ENCODE results near the gene ZC3HAV1L. TPM values are rescaled to one million over a fixed set of nuclear protein-coding genes. Genes with fewer than 3 reads are reported as not detected.
"Not testable (repeated sequence)": the region's sequence is repeated elsewhere in the genome, so short reads cannot be mapped to it uniquely, and the experiment has no call there.

ZC3HAV1L gene
- total RNA-seq, 1 donor from 2014 or later = 14.2 TPM

DNA sequence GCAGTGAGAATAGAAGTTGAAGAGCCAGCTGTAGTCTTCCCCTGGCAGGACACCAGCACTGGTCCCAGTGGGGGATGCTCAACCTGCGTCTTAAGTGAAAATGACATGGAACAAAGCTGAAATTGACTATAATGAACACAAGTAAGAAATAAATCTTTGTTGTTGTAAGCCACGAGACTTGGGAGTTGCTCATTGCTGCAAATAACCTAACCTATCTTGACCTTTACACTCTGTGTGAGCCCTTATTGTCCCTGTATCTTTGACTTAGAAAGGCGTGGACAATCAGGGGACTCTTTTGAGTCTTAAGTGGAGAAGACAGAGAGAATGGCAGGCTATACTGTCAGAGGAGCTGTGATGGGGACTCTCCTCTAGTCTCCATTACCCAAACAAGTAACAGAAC, 16.9 kb downstream of the ZC3HAV1L start:
- DNase-seq (ENCODE audit: low read depth in 2 of 2) = no peak

DNA sequence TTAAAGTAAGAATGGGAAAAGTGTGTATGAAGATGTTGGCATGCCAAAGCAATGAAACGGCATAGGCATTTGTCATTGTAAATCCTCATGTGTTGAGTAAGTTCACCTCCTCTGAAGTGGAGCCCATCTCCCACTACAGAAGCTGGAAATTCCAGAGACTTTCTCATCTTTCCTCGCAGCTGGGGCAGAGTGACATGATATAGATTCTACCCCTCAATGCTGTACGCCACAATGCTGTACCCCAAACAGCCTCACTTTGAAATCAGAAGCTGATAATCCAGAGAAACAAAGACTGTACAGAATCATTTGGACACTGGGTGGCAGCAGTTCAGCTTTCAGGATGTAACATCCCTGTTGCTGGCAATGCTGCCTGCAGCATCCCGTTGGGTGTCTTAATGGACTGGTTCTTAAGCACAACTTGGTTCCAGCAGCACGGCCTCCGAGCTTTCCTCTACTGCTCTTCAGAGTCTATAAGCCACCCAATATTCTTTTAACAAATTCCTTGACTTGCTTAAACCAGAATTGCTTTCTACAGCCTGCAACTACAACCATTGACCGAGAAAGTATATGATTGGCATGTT, 18.8 kb downstream of the ZC3HAV1L start:
- peak; percentile 45 to 76 for DNase-seq (ENCODE audit: low read depth in 2 of 2)

DNA sequence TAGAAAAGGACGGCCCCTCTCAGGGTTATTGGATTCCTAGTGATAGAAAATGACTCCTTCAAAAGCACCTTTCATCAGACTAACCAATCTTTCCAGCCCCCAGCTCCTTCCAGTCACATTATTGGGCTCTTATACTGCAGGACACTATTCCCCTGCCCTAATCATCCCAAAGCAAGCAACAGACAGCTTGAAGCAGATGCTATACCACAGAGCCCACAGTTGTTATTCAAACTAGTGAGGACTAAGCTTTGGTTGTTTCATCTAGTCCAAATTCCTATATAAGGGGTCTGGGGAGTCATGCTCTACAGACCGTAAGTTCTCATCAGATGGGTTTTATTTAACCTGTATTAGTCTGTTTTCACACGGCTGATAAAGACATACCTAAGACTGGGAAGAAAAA, 24.5 kb downstream of the ZC3HAV1L start:
- DNase-seq (ENCODE audit: low read depth in 2 of 2) = no peak

DNA sequence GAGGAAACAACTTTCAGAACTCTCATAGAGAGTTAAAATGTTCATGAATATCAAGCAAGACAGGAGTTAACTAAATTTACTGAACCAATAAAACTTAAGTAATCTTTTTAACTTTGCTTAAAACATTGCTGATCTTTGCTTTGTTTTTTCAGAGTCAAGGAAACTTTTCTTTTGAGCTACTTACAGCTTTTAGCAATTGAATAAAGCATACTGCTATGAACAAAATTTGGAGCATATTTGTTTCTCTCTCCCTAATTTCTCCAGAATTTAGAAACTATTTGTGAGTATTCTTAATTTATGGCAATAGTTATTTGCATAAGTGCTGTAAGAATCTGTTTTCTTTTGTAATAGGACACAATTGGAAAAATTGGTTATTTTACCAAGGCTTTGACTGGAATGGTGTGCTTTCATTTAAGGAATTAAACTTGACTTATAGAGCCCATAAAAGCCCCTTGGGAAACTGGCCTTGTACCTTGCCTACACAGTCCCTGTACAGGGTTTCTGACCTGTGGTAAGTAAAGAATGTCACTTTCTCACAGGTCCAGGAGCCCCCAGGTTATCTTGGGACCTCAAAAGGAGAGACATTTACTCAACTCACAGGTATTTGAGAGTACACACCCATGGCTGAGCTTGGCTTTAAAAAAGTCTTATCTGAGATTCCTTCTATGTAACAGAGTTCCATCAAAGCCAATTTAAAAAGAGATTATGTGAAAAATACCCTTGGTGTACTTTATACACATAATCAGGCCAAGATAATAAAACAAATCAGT, 31.3 kb downstream of the ZC3HAV1L start:
- no peak for DNase-seq (ENCODE audit: low read depth in 2 of 2)

DNA sequence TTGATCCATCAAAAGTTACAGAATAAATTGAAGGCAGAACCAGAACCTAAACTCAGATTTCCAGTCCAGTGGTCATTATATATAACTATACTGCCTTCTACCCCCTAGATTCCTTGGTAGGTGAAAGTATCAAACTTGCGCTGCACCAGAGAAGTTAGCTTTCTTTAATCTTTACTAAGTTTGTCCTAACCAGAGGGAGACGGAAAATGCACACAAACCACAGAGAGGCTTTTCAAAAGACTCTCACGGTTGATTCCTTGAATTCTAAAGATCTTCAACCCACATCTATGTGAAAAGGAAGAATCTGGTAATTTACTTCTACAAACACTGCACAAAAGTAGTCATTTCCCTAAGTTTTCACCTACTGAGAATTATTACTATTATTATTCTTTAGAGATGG, 36.4 kb downstream of the ZC3HAV1L start:
- DNase-seq (ENCODE audit: low read depth in 2 of 2) = no peak

DNA sequence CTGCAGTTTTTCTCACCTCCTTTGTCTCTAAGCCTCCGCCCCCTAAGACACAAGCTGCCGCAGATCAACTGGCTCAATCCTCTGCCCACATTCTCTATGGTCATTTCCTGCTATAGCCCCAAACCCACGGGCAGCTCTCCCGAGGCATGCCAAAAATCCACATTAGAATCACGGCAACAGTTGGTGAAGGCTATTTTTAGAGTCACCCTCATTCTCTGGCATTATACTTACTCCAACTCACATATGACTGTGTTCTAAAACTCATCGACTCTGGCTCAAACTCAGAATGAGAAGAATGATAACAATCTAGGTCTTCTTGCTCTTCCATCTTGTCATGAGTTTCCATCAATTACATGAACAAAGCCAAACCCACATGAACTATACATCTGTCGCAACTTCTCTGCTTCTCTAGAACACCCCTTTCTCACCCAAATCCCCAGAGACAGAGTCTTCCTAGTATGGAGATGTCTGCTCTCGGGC, 43.8 kb downstream of the ZC3HAV1L start:
- DNase-seq (ENCODE audit: low read depth in 2 of 2) = no peak

DNA sequence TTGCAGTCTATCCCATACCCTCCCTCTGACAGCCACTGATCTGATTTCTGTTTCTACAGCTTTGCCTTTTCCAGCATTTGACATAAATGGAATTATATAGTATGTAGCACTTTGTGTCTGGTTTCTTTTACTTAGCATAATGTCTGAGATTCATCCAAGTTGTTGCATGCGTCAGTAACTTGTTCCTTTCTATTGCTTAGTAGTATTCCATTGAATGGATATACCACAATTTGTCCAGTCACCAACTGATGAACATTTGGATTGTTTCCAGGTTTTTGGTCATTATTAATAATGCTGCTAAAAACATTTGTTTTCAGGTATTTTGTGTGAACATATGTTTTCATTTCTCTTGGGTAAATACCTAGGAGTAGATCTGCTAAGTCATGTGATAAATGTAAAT, 48.2 kb downstream of the ZC3HAV1L start:
- no peak for DNase-seq (ENCODE audit: low read depth in 2 of 2)

DNA sequence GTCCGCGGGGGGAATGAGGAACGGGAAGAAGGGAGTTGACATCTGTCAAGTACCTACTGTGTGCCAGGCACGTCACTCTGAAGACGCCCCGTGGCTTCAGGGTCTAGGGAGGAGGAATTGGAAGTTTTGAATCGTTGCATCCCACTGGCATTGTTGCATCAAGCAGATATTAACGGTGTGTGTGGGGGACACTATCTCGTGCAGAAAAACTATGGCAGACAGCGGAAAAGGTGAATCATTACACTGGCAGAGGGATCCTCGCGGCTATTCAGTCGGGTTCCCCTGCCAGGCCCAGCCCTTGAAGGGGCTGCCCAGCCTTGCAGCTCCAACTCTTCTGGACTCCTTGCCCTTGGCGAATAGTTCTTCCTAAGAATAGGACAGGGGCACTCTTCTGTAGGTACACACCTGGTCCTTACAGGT, 53.6 kb downstream of the ZC3HAV1L start:
- DNase-seq (ENCODE audit: low read depth in 2 of 2) = peak; percentile 38 to 45

DNA sequence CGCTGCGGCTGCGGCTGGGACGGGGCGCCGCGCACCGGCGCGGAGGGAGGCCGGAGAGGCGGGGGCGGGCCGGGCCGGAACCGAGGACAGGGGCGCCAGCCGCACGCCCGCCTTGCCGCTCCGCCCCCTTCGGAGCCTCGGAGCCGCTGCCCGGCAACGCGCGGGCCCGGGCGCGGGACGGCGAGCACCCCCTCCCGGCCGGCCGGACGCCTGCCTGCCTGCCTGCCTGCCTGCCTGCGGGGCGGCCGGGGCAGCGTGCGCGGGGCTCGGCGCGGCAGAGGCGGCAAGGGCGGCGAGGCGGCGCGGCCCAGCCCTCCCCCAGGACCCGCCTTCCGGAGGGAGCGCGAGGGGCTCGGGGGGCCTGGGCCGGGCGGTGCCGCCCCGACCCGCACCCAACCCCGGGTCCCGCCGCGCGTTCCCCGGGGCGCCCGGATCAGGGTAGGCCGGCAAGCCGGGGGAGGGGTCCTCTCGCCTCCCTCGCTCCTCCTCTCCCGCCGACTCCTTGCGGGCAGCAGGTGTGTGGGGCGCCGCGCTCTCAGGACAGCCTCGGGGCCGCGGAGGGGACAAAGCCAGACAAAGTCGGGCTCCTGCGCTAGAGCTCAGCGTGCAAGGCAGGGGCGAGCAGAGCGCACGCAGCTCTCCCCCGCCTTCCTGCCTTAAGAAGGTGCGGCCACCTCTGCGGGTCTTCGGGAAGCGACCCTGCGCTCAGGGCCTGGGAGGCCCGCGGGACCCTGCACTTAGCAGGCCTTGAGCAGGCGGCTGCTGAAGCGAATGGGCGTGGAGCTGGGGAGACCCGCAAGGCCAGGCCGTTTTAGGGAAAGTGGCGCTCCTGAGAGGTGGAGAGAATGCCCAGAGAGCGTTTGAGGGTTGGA, 54.3 kb downstream of the ZC3HAV1L start, which contains the start of gene KIAA1549:
TSS of gene KIAA1549 (minus strand) at position 58 of the 872 bp plus-strand sequence. CDS start 120 bp downstream, outside the sequence.
- DNase-seq (ENCODE audit: low read depth in 2 of 2) = peak; percentile 31 to 82

DNA sequence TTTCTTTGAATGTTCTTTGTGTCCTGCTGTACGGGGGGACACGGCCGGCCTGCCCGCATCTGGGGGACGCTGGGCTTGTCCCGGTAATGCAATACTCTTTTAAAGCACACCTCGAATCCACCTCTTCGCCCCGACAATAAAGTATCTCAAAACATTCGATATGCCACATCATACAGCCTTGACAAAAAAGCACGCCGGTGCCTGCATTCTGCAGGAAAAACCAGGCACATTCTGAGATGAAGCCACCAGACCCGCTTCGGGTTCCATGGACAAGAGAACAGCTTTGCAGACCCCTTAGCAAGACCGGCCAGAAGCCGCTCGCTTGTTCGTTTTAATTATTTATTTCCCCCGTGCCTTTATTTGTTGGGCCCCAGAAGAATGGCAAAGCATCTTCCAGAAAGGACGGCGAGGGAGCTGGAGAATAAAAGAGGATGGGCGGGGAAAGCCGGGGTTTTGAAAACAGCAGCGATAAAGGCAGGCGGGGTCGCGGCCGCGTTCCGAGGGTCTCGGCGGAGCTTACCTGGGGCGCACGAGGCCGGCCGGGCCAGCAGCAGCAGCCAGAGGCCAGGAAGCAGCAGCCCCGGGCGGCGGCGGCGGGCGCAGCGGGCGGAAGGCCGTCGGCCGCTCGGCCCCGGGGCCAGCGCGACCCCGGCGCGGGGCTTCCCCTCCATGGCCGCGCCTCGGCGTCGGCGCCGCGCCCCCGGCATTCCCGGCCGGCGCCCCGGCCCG, 55.1 kb downstream of the ZC3HAV1L start:
- DNase-seq (ENCODE audit: low read depth in 2 of 2) = peak in 1 of 2 donors; percentile 12

DNA sequence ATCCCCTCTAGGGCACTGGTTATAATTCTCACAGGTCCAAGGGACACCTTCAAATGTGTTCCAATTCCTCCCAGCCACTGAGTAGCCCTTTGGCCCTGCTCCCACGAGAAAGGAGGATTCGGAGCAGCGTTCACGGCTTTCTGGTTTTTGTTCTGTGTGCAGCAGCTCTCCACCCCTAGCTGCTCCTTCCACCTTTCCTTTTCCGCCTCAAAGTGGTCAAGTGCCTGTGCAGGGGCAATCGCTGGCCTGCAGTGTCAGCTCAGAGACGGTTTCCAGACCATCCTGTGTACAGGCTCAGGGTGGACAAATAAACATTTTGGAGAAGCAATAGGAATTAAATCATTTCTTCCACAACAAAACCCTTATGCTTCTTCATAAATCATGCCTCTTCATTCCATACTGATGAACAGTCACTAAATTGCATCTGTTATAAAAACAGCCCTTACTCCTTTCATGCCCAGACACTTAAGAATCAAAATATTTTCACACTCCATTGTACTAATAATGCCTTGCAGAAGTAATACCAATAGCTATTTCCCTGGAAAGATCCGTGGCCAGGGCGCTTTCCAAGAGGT, 55.8 kb downstream of the ZC3HAV1L start:
- no peak for DNase-seq (ENCODE audit: low read depth in 2 of 2)

DNA sequence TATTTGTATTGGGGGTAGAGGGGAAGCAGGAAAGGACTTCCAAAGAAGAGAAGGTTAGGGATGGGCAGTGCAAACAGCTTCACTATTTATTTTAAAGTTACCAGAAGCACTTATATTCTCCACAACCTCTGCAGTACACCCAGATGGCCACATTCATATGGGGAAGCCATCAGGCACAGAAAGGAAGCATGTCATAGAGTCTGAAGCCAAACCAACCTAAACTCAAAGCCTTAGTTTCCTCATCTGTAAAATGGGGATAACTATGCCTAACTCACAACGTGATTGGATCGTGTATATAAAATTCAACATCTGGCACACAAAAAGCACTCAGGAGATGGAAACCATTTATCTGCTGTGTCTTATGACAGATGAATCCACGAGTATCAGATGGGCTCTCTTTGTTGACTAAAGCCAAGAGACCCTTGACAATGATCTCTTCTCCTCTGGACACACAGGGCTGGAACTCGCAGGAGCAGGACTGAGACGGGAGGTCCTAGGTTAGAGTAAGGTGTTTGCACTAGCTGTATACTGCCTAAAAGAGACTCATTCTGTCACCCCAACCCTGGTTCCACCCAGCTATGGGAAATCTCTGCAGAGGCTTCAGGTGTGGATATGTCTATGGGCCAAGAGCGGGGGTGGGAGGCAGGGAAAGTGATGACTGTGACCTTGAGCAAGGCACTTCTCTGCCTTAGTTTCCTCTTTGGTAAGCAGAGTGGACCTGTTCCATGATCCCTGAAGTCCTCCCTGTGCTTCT, 56.4 kb downstream of the ZC3HAV1L start:
- DNase-seq (ENCODE audit: low read depth in 2 of 2) = no peak

DNA sequence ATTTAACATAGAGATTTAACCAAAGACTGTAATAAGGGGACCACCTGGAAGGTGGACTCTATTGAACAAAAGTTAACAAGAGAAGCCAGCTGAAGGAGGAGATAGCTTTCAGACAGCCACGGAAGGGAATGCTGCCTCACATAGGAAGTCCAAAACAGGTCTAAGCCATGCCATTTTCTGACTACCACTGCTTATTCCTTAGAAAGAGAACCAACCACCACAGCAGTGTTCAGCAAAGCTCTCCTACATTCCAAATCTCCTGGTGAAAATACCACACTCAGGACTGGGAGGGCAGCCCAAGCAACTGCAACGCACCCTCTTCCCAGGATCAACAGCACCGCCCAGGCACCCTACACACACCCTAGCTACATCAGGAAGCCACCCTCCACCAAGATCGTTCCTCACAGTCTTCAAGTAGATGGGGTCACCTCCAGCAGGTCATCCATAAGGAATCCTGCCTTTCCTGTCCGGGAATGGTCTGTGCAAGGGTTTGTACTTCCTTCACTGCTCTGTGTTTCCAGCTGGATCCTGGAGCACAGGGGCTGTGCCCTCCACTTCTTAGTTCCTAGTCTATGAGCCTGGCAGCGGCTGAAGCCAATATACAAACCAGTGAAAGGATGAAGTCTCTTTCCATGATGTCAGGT, 57.2 kb downstream of the ZC3HAV1L start:
- DNase-seq (ENCODE audit: low read depth in 2 of 2) = no peak

DNA sequence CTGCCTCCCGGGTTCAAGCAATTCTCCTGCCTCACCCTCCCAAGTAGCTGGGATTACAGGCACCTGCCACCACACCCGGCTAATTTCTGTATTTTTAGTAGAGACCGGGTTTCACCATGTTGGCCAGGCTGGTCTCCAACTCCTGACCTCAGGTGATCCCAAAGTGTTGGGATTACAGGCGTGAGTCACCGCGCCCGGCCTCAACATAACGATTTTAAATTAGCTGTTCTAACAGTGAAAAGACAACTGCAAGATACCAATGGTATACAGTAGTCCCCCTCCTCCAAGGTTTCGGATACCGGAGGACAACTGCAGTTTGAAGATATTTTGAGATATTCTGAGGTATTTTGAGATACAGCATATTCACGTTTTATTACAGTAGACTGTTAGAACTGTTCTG, 59.7 kb downstream of the ZC3HAV1L start:
- DNase-seq (ENCODE audit: low read depth in 2 of 2) = not testable (repeated sequence)

Other genes with a start within 250 kb of the ZC3HAV1L start
- not detected in 2 replicates for gene TMEM213, start 238.0 kb downstream of the ZC3HAV1L start, total RNA-seq
- under 0.01 and 0.25 TPM in 2 replicates for gene ATP6V0A4, start 237.8 kb downstream of the ZC3HAV1L start, total RNA-seq
- 1.9 and 3.3 TPM in 2 replicates for gene KIAA1549, start 54.7 kb downstream of the ZC3HAV1L start, total RNA-seq
- gene ZC3HAV1, start 73.7 kb upstream of the ZC3HAV1L start, total RNA-seq = 27.7 and 38.3 TPM in 2 replicates
- 2.8 and 4.0 TPM in 2 replicates for gene UBN2, start 195.2 kb upstream of the ZC3HAV1L start, total RNA-seq

Data from dermis microvascular lymphatic vessel endothelial cell (primary cell).